SU-DHL-6 (cell line): Measurements from ENCODE around the gene NOP53.

Source experiments
- CTCF ChIP-seq: fragments of 200-600 bp; sonication (generic); IDR thresholded peaks from one replicate; pipeline ENCODE4 v1.5.1; 2017; ENCODE audit warnings: antibody characterized with exemption, mild to moderate bottlenecking, low read length, moderate library complexity; ENCODE audit not compliant: insufficient read depth, poor library complexity, severe bottlenecking
- EZH2phosphoT487 ChIP-seq: fragments of 200-600 bp; sonication (generic), shearing (Covaris generic); conservative IDR thresholded peaks from 2 replicates; pipeline ENCODE4 v1.6.1; 2018; ENCODE audit warnings: mild to moderate bottlenecking, antibody characterized with exemption, low read length, moderate library complexity, mixed read lengths

GRCh38 chr19:47711652-47712242, 33.6 kb upstream of the NOP53 start:
- no peak for TF ChIP-seq CTCF
- TF ChIP-seq EZH2phosphoT487: no peak
